GM23338 (cell line): ENCODE measurements around the gene KRTAP10-1.

Experiments
- CREB1 ChIP-seq: fragments of 250-450 bp; sonication (Bioruptor Pico); IDR thresholded peaks from 2 replicates; pipeline ENCODE4 v1.5.0; 2020; ENCODE audit warnings: low read depth, mild to moderate bottlenecking, moderate library complexity
- CTCF ChIP-seq, 2 experiments: fragments of 200-600 bp in 1 of 2; sonication (generic) in 1 of 2; conservative IDR thresholded peaks; 2 replicates each; pipeline versions ENCODE4 v1.5.1 to v1.6.1; 2016 to 2017; ENCODE audit warnings: antibody characterized with exemption in 2 of 2, low read depth in 2 of 2, mild to moderate bottlenecking in 2 of 2, moderate library complexity in 1 of 2
- ETS1 ChIP-seq: IDR thresholded peaks from 2 replicates; pipeline ENCODE4 v1.6.1; 2016; ENCODE audit warnings: antibody characterized with exemption
- EZH2 ChIP-seq: fragments of 200-600 bp; sonication (generic); IDR thresholded peaks from one replicate; pipeline ENCODE4 v1.8.0; 2017; ENCODE audit warnings: antibody characterized with exemption, mild to moderate bottlenecking, low read depth; ENCODE audit not compliant: unreplicated experiment
- EZH2phosphoT487 ChIP-seq: fragments of 200-600 bp; sonication (generic); IDR thresholded peaks from one replicate; pipeline ENCODE4 v1.8.1; 2018; ENCODE audit warnings: antibody characterized with exemption; ENCODE audit not compliant: unreplicated experiment
- POLR2AphosphoS5 ChIP-seq: IDR thresholded peaks from 2 replicates; pipeline ENCODE4 v1.6.1; 2016; ENCODE audit warnings: antibody characterized with exemption, low read depth
- REST ChIP-seq: IDR thresholded peaks from one replicate; pipeline ENCODE4 v1.6.1; 2018; ENCODE audit warnings: antibody characterized with exemption; ENCODE audit not compliant: unreplicated experiment
- STAT1 ChIP-seq: IDR thresholded peaks from one replicate; pipeline ENCODE4 v1.6.1; 2016; ENCODE audit warnings: antibody characterized with exemption; ENCODE audit not compliant: unreplicated experiment
- ZNF331 ChIP-seq: fragments of 250-450 bp; sonication (Bioruptor Pico); IDR thresholded peaks from 2 replicates; pipeline ENCODE4 v1.5.0; 2020; ENCODE audit warnings: low read depth, mild to moderate bottlenecking, moderate library complexity

- no peak for TF ChIP-seq POLR2AphosphoS5
- TF ChIP-seq CTCF (conservative IDR thresholded peaks at IDR 0.05; ENCODE audit: low read depth in 2 of 2), result no peak
- TF ChIP-seq CREB1 (CRISPR knock-in tag), result no peak
- TF ChIP-seq EZH2phosphoT487, result no peak
- TF ChIP-seq REST, result no peak
- TF ChIP-seq STAT1, result no peak
- no peak for TF ChIP-seq ETS1
- no peak for TF ChIP-seq EZH2
- no peak for TF ChIP-seq ZNF331
Measured at GRCh38 chr21:44550807-44551206, 10.8 kb upstream of the KRTAP10-1 start.
